GM18858 (cell line): ENCODE results near the gene SOX3.

Experiments
- ATAC-seq: cut with Tn5 transposase; IDR thresholded peaks from one replicate; pipeline ENCODE4 v1.9.1; 2021; ENCODE audit not compliant: unreplicated experiment

Gene SOX3

GRCh38 chrX:140500441-140500840 lies 4.4 kb downstream of the SOX3 start:
- no peak for ATAC-seq

DNA sequence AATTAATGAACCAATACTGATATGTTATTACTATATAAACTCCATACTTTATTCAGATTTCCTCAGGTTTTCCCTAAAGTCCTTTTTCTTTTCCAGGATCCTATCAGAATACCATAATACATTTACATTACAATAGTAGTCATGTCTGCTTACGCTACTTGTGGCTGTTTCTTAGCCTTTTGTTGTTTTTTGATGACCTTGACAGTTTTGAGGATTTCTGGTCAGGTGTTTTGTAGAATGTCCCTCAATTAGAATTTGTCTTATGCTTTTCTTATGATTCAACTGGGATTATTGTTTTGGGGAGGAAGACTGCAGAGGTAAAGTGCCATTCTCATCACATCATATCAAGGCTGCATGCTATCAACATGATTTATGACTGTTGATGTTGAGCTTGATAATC lies 9.1 kb downstream of the SOX3 start:
- no peak for ATAC-seq

DNA sequence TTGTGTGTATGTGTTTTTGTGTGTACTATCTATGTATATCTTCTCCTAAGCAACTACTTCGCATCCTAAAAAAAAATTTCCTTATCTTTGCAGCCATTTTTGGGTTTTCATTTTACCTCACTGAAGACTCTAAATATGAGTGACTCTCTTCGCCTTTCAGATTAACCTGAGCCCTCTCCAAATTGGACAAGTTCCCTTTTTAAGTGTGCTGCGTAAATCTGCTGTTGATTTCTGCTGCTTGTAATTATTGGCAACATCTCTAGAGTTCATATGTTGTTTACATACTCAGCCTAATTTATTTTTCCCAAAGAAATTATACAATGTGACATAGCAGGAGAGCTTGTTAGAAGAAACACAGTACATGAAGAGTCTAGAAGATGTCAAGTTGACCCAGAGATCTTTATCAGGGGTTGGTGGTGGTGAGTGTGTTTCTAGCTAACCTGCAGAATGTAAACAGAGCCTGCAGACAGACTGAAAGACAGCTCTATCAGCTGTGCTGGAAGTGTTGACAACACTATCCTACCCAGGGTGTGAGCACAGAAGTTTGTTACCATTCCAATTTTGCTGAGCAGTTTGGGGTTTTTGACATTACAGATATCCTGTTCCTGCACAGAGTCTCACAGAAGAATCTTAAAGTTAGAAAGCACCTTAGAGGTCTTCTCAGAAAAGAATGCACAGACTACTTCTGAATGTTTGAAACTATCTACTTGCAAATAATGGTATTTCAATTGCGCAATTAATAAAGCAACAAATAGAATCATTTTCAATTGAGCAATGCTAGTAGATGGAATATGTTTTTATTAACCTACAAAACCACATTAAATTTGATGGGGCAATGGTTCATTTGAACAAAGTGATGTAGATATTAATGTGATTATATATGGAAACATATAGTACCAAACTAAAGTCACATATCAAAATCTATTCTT lies 12.5 kb downstream of the SOX3 start:
- no peak for ATAC-seq

DNA sequence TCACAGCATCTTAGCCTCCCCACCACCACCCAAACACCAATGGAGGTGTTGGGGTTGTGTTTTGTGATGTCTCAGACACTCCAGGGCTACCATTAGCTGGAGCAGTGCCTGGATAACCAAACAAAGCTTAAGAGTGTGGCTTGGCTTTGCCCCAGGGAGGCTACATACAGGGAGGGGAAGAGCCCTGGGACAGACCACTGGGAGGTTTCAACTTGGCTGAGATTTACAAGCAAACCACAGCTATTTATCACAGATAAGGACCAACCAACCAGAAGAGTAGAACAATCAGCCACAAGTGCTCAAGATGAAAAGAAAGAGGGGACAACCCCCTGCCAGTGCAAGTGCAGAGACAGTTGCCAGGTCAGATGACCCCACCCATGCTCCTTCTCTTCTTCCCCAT lies 24.1 kb downstream of the SOX3 start:
- ATAC-seq = no peak

DNA sequence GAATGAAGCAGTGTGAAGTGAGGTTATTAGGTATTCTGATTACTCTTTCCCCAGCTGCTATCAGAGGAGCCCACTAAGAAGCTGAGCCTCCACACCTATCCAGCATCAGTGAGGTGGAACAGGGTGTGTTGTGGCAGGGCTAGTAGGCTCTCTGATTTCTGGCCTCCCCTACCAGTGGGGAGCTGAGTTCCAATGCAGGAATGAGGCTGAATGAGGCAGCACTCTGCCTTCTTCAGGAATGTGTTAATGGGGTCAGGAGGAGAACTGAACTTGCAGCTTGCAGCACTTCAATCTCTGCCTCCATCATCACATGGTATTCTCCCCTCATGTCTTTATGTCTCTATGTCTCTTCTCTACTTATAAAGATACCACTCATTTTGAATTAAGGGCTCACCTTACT lies 26.9 kb downstream of the SOX3 start:
- ATAC-seq = no peak

DNA sequence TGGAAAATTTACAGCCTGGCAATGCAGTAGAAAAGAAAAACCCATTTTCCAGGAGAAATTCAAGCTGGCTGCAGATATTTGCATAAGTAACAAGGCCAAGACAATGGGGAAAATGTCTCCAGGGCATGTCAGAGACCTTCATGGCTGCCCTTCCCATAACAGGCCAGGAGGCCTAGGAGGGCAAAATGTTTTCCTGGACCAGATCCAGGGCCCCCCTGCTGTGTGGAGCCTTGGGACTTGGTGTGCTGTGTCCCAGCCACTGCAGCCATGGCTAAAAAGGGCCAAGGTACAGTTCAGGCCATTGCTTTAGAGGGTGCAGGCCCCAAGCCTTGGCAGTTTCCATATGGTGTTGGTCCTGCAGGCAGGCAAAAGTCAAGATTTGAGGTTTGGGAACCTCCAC lies 29.8 kb downstream of the SOX3 start:
- no peak for ATAC-seq

- no peak for ATAC-seq
Observed at GRCh38 chrX:140467211-140467610, 37.7 kb downstream of the SOX3 start.
